Keratinocyte (primary cell): ENCODE results near the gene ARHGAP45. TPM values are rescaled to one million over a fixed set of nuclear protein-coding genes. Genes with fewer than 3 reads are reported as not detected.

Experiments used
- DNase-seq: peaks from one replicate; pipeline ENCODE4 v3.0.0-alpha.2; 2011; ENCODE audit warnings: low read depth, missing footprints, low spot score
- FAIRE-seq: peaks from 2 replicates; lab custom pipeline; 2011; peaks lifted over from hg19 to GRCh38; lab: Jason Lieb, UNC
- H2AFZ ChIP-seq: 2 replicates; pipeline ENCODE4 v1.6.0; 2012; ENCODE audit warnings: low read length, control low read depth, inconsistent platforms; ENCODE audit not compliant: control insufficient read depth
- H3K27ac ChIP-seq: 2 replicates; pipeline ENCODE4 v1.5.1; 2011; ENCODE audit warnings: low read length; ENCODE audit not compliant: control insufficient read depth, insufficient read depth
- H3K27me3 ChIP-seq: 3 replicates; pipeline ENCODE4 v1.6.0; 2011; ENCODE audit warnings: low read length; ENCODE audit not compliant: control insufficient read depth, insufficient read depth; ENCODE audit errors: extremely low read depth
- H3K36me3 ChIP-seq, 2 experiments: 2 replicates in 1 of 2; 3 replicates in 1 of 2; pipeline ENCODE4 v1.5.1; 2011; ENCODE audit warnings: low read length in 2 of 2, mild to moderate bottlenecking in 1 of 2; ENCODE audit not compliant: control insufficient read depth in 2 of 2, insufficient read depth in 2 of 2; ENCODE audit errors: extremely low read depth in 1 of 2
- H3K4me1 ChIP-seq: 3 replicates; pipeline ENCODE4 v1.5.1; 2011; ENCODE audit warnings: low read length; ENCODE audit not compliant: control insufficient read depth, insufficient read depth; ENCODE audit errors: extremely low read depth
- H3K4me2 ChIP-seq: 3 replicates; pipeline ENCODE4 v1.6.0; 2011; ENCODE audit warnings: low read depth, low read length; ENCODE audit not compliant: control insufficient read depth, insufficient read depth; ENCODE audit errors: extremely low read depth
- H3K4me3 ChIP-seq, 3 experiments: fragments of 200-600 bp in 1 of 3; sonication (generic) in 1 of 3; 2 replicates in 2 of 3; 3 replicates in 1 of 3; pipeline ENCODE4 v1.5.1; 2011 to 2016; ENCODE audit warnings: low read length in 3 of 3, mild to moderate bottlenecking in 3 of 3, control low read depth in 2 of 3, inconsistent platforms in 1 of 3, low read depth in 1 of 3, mixed read lengths in 1 of 3, mixed run types in 1 of 3, moderate library complexity in 1 of 3; ENCODE audit not compliant: control insufficient read depth in 2 of 3, insufficient read depth in 2 of 3; ENCODE audit errors: extremely low read depth in 1 of 3
- H3K79me2 ChIP-seq: 2 replicates; pipeline ENCODE4 v1.6.0; 2012; ENCODE audit warnings: low read length; ENCODE audit not compliant: control insufficient read depth, insufficient read depth
- H3K9ac ChIP-seq: 3 replicates; pipeline ENCODE4 v1.6.0; 2011; ENCODE audit warnings: low read length; ENCODE audit not compliant: control insufficient read depth, insufficient read depth; ENCODE audit errors: extremely low read depth
- H3K9me1 ChIP-seq: 3 replicates; pipeline ENCODE4 v1.6.0; 2011; ENCODE audit warnings: low read length; ENCODE audit not compliant: control insufficient read depth, insufficient read depth; ENCODE audit errors: extremely low read depth
- H3K9me3 ChIP-seq: 2 replicates; pipeline ENCODE4 v1.5.1; 2012; ENCODE audit warnings: low read depth, low read length; ENCODE audit not compliant: control insufficient read depth
- H4K20me1 ChIP-seq: 3 replicates; pipeline ENCODE4 v1.6.0; 2011; ENCODE audit warnings: low read length; ENCODE audit not compliant: control insufficient read depth, insufficient read depth; ENCODE audit errors: extremely low read depth
- CTCF ChIP-seq, 3 experiments: IDR thresholded peaks in 1 of 3; conservative IDR thresholded peaks in 1 of 3; optimal IDR thresholded peaks in 1 of 3; 2 replicates in 2 of 3; 3 replicates in 1 of 3; pipeline versions ENCODE3 to v1.5.1; 2011; ENCODE audit warnings: low read length in 3 of 3, mild to moderate bottlenecking in 3 of 3, moderate library complexity in 2 of 3, control low read depth in 1 of 3, inconsistent platforms in 1 of 3; ENCODE audit not compliant: insufficient read depth in 2 of 3; ENCODE audit errors: extremely low read depth in 1 of 3
- EZH2 ChIP-seq: IDR thresholded peaks from one replicate; pipeline ENCODE4 v1.6.1; 2012; ENCODE audit warnings: inconsistent platforms, mild to moderate bottlenecking, low read length, moderate library complexity
- dilution Hi-C: fragments of 300-500 bp; cut with MboI; formaldehyde crosslinking; loops from one replicate; pipeline ENCODE4 v1.7.0; 2020; ENCODE audit warnings: low sequenced_read_pairs; ENCODE audit not compliant: extremely low pct_ligation_motif_present
- polyA plus RNA-seq, 5 experiments: library from polyadenylated mRNA; depleted of rRNA in 3 of 5; stranded (reverse) in 3 of 5; stranded (forward) in 1 of 5; unstranded in 1 of 5; fragments of >200 nt; gene quantifications; 1 replicate in 1 of 5; 2 replicates in 3 of 5; 3 replicates in 1 of 5; pipeline versions ENCODE4 v1.2.1 to v1.2.3, GENCODE V29; 2011 to 2012; ENCODE audit warnings: missing spikeins in 2 of 5, low read depth in 1 of 5, low replicate concordance in 1 of 5

Gene ARHGAP45
- polyA plus RNA-seq, 1 donor (not counting 4 experiments of a cell fraction or from before 2014, with no cell fraction given) = 0.56 TPM

GRCh38 chr19:1103132-1103707 is 36.3 kb downstream of the ARHGAP45 start:
- Histone ChIP-seq H4K20me1 (no peaks in the 10 kb centered on the region), H3K79me2 (peaks cover 2% of the 10 kb centered on the region), H3K9ac (peak overlapping the region; percentile 69), H3K27ac (peak overlapping the region; percentile 91), H2AFZ (no peak overlapping the region), H3K9me1 (no peaks in the 10 kb centered on the region), H3K36me3 (peaks cover 6 to 8% of the 10 kb centered on the region in 2 experiments), H3K4me3 (peak overlapping the region in 1 of 3 experiments; percentile 42), H3K27me3 (no peaks in the 10 kb centered on the region), H3K4me1 (peaks cover 36% of the 10 kb centered on the region), H3K9me3 (peaks cover 2% of the 10 kb centered on the region), H3K4me2 (peak overlapping the region; percentile 65)
- dilution Hi-C loops = no loop called here
- FAIRE-seq (no peak), DNase-seq (no peak)
- no peak for TF ChIP-seq EZH2
- TF ChIP-seq CTCF (optimal IDR thresholded peaks at IDR 0.05 in 1 of 3, IDR thresholded peaks at IDR 0.05 in 1 of 3, conservative IDR thresholded peaks at IDR 0.05 in 1 of 3; ENCODE audit: extremely low read depth in 1 of 3, insufficient read depth in 2 of 3, low read length in 3 of 3) = no peak

GRCh38 chr19:1103708-1104310 is 36.8 kb downstream of the ARHGAP45 start, which contains the start of gene GPX4:
Gene GPX4, plus strand, starts transcription at chr19:1103994. Its CDS starts 50 bp downstream, at chr19:1104044.
- Histone ChIP-seq H3K9me3 (peaks cover 2% of the 10 kb centered on the region), H3K4me2 (peak within 1 kb of the TSS; percentile 81), H3K27me3 (no peaks in the 10 kb centered on the region), H2AFZ (no peak within 1 kb of the TSS), H3K4me3 (peak within 1 kb of the TSS; percentile 62 to 73 (median 72)), H3K9me1 (no peaks in the 10 kb centered on the region), H4K20me1 (no peaks in the 10 kb centered on the region), H3K9ac (peak within 1 kb of the TSS; percentile 81), H3K27ac (peak within 1 kb of the TSS; percentile 91), H3K36me3 (peaks cover 6 to 8% of the 10 kb centered on the region in 2 experiments), H3K4me1 (peaks cover 32% of the 10 kb centered on the region), H3K79me2 (peaks cover 2% of the 10 kb centered on the region)
- FAIRE-seq (peak; percentile 9), DNase-seq (peak; percentile 97)
- TF ChIP-seq CTCF (optimal IDR thresholded peaks at IDR 0.05 in 1 of 3, IDR thresholded peaks at IDR 0.05 in 1 of 3, conservative IDR thresholded peaks at IDR 0.05 in 1 of 3; ENCODE audit: extremely low read depth in 1 of 3, insufficient read depth in 2 of 3, low read length in 3 of 3) (no peak), EZH2 (no peak)
- dilution Hi-C loops = no loop called here
